Mononuclear cell (primary cell): ENCODE data around the gene CSHL1. TPM values are rescaled to one million over a fixed set of nuclear protein-coding genes. Genes with fewer than 3 reads are reported as not detected.

Experiments used
- H3K27me3 ChIP-seq: 2 replicates; pipeline ENCODE4 v1.6.0; 2011; ENCODE audit warnings: low read length, control low read depth; ENCODE audit not compliant: insufficient read depth
- H3K4me1 ChIP-seq: 2 replicates; pipeline ENCODE4 v1.5.1; 2011; ENCODE audit warnings: mild to moderate bottlenecking, low read length, control low read depth; ENCODE audit not compliant: insufficient read depth
- H3K4me3 ChIP-seq: 2 replicates; pipeline ENCODE4 v1.5.1; 2011; ENCODE audit warnings: mild to moderate bottlenecking, low read length, moderate library complexity
- H3K9me3 ChIP-seq: 2 replicates; pipeline ENCODE4 v1.5.1; 2011; ENCODE audit warnings: low read depth, mild to moderate bottlenecking, control low read depth, low read length
- total RNA-seq: library from RNA; depleted of rRNA; stranded (reverse); fragments of >200 nt; gene quantifications from one replicate; pipeline ENCODE4 v1.2.3, GENCODE V29; 2012

The CSHL1 gene
- total RNA-seq, 1 donor = not detected

- Histone ChIP-seq H3K4me3 (no peak overlapping the region), H3K27me3 (no peaks in the 10 kb centered on the region), H3K9me3 (no peaks in the 10 kb centered on the region), H3K4me1 (peaks cover 16% of the 10 kb centered on the region)
These were observed 33.9 kb upstream of the CSHL1 start for GRCh38 chr17:63944736-63945499.

GRCh38 chr17:63943745-63944144 lies 32.7 kb upstream of the CSHL1 start:
- H3K9me3 ChIP-seq = no peaks in the 10 kb centered on the region
- H3K4me1 ChIP-seq = peaks cover 20% of the 10 kb centered on the region
- H3K4me3 ChIP-seq = no peak overlapping the region
- no peaks in the 10 kb centered on the region for H3K27me3 ChIP-seq

GRCh38 chr17:63942309-63942985 lies 31.4 kb upstream of the CSHL1 start:
- Histone ChIP-seq H3K4me3 (no peak overlapping the region), H3K27me3 (no peaks in the 10 kb centered on the region), H3K9me3 (no peaks in the 10 kb centered on the region), H3K4me1 (peaks cover 25% of the 10 kb centered on the region)

GRCh38 chr17:63941751-63942150 lies 30.7 kb upstream of the CSHL1 start:
- Histone ChIP-seq H3K4me3 (no peak overlapping the region), H3K27me3 (no peaks in the 10 kb centered on the region), H3K9me3 (no peaks in the 10 kb centered on the region), H3K4me1 (peaks cover 19% of the 10 kb centered on the region)

GRCh38 chr17:63941162-63941561 lies 30.1 kb upstream of the CSHL1 start:
- H3K4me1 ChIP-seq = peaks cover 14% of the 10 kb centered on the region

GRCh38 chr17:63940584-63940983 lies 29.5 kb upstream of the CSHL1 start:
- peaks cover 9% of the 10 kb centered on the region for H3K4me1 ChIP-seq
- H3K4me3 ChIP-seq = no peak overlapping the region
- H3K9me3 ChIP-seq = no peaks in the 10 kb centered on the region
- H3K27me3 ChIP-seq = no peaks in the 10 kb centered on the region

More at GRCh38 chr17:63941162-63941561, 30.1 kb upstream of the CSHL1 start:
- Histone ChIP-seq H3K9me3 (no peaks in the 10 kb centered on the region), H3K27me3 (no peaks in the 10 kb centered on the region), H3K4me3 (no peak overlapping the region)

- Histone ChIP-seq H3K27me3 (no peaks in the 10 kb centered on the region), H3K4me1 (peaks cover 12% of the 10 kb centered on the region), H3K9me3 (no peaks in the 10 kb centered on the region), H3K4me3 (no peak overlapping the region)
These were observed 28.8 kb upstream of the CSHL1 start for GRCh38 chr17:63939884-63940283.

- Histone ChIP-seq H3K4me3 (no peak overlapping the region), H3K9me3 (no peaks in the 10 kb centered on the region), H3K4me1 (peaks cover 16% of the 10 kb centered on the region), H3K27me3 (no peaks in the 10 kb centered on the region)
These were observed 28.3 kb upstream of the CSHL1 start for GRCh38 chr17:63939401-63939800.

- H3K27me3 ChIP-seq = no peaks in the 10 kb centered on the region
- no peaks in the 10 kb centered on the region for H3K9me3 ChIP-seq
- H3K4me1 ChIP-seq = peaks cover 22% of the 10 kb centered on the region
- no peak overlapping the region for H3K4me3 ChIP-seq
These were observed 26.9 kb upstream of the CSHL1 start for GRCh38 chr17:63937920-63938319.

- Histone ChIP-seq H3K27me3 (no peaks in the 10 kb centered on the region), H3K9me3 (no peaks in the 10 kb centered on the region), H3K4me1 (peaks cover 27% of the 10 kb centered on the region), H3K4me3 (no peak overlapping the region)
These were observed 26.3 kb upstream of the CSHL1 start for GRCh38 chr17:63937319-63937718.

GRCh38 chr17:63934183-63935112 lies 23.4 kb upstream of the CSHL1 start:
- Histone ChIP-seq H3K4me1 (peaks cover 48% of the 10 kb centered on the region), H3K9me3 (no peaks in the 10 kb centered on the region), H3K27me3 (no peaks in the 10 kb centered on the region), H3K4me3 (no peak overlapping the region)

- H3K4me3 ChIP-seq = no peak overlapping the region
- no peaks in the 10 kb centered on the region for H3K27me3 ChIP-seq
- no peaks in the 10 kb centered on the region for H3K9me3 ChIP-seq
- peaks cover 42% of the 10 kb centered on the region for H3K4me1 ChIP-seq
These were observed 22.5 kb upstream of the CSHL1 start for GRCh38 chr17:63933598-63933997.

- Histone ChIP-seq H3K27me3 (no peaks in the 10 kb centered on the region), H3K9me3 (no peaks in the 10 kb centered on the region), H3K4me3 (peak overlapping the region; percentile 60), H3K4me1 (peaks cover 41% of the 10 kb centered on the region)
These were observed 21.7 kb upstream of the CSHL1 start for GRCh38 chr17:63932721-63933120.

GRCh38 chr17:63931981-63932561 lies 21.0 kb upstream of the CSHL1 start, which contains the start of gene CD79B:
Gene CD79B (minus strand): TSS chr17:63932331. CDS start chr17:63932261, 70 bp downstream.
- Histone ChIP-seq H3K4me3 (peak within 1 kb of the TSS; percentile 60), H3K4me1 (peaks cover 46% of the 10 kb centered on the region), H3K27me3 (no peaks in the 10 kb centered on the region), H3K9me3 (no peaks in the 10 kb centered on the region)
